Bronchial epithelial cell (primary cell): ENCODE measurements around the gene TFB1M. TPM values are rescaled to one million over a fixed set of nuclear protein-coding genes. Genes with fewer than 3 reads are reported as not detected.

Source experiments
- DNase-seq: peaks from one replicate; pipeline ENCODE4 v3.0.0-alpha.2; 2010; ENCODE audit warnings: low read depth
- FAIRE-seq: peaks from 2 replicates; lab custom pipeline; 2011; peaks lifted over from hg19 to GRCh38; lab: Jason Lieb, UNC
- H3K27me3 ChIP-seq: 2 replicates; pipeline ENCODE4 v1.5.1; 2011; ENCODE audit warnings: low read length; ENCODE audit not compliant: control insufficient read depth, insufficient read depth
- H3K36me3 ChIP-seq: 2 replicates; pipeline ENCODE4 v1.5.1; 2011; ENCODE audit warnings: low read length; ENCODE audit not compliant: control insufficient read depth, insufficient read depth
- H3K4me3 ChIP-seq: 2 replicates; pipeline ENCODE4 v1.5.1; 2011; ENCODE audit warnings: mild to moderate bottlenecking, low read depth, low read length, control low read depth
- total RNA-seq: library from RNA; depleted of rRNA; stranded (reverse); fragments of >200 nt; gene quantifications from 2 replicates; pipeline ENCODE4 v1.2.1, GENCODE V29; 2014
- TF ChIP-seq, protein P1 (sequence below): IDR thresholded peaks from 2 replicates; pipeline ENCODE4 v1.5.1; 2011; ENCODE audit warnings: mild to moderate bottlenecking, moderate library complexity, low read length, control low read depth, inconsistent platforms; ENCODE audit not compliant: insufficient read depth, severe bottlenecking

Gene TFB1M
- total RNA-seq, 1 donor from 2014 or later, result 11.6 TPM

GRCh38 chr6:155333414-155333813 is 19.1 kb upstream of the TFB1M start:
- DNase-seq (no peak), FAIRE-seq (no peak)
- no peaks in the 10 kb centered on the region for H3K27me3 ChIP-seq
- no peaks in the 10 kb centered on the region for H3K36me3 ChIP-seq
- TF ChIP-seq, protein P1, sequence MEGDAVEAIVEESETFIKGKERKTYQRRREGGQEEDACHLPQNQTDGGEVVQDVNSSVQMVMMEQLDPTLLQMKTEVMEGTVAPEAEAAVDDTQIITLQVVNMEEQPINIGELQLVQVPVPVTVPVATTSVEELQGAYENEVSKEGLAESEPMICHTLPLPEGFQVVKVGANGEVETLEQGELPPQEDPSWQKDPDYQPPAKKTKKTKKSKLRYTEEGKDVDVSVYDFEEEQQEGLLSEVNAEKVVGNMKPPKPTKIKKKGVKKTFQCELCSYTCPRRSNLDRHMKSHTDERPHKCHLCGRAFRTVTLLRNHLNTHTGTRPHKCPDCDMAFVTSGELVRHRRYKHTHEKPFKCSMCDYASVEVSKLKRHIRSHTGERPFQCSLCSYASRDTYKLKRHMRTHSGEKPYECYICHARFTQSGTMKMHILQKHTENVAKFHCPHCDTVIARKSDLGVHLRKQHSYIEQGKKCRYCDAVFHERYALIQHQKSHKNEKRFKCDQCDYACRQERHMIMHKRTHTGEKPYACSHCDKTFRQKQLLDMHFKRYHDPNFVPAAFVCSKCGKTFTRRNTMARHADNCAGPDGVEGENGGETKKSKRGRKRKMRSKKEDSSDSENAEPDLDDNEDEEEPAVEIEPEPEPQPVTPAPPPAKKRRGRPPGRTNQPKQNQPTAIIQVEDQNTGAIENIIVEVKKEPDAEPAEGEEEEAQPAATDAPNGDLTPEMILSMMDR, result no peak
- H3K4me3 ChIP-seq, result no peak overlapping the region

DNA sequence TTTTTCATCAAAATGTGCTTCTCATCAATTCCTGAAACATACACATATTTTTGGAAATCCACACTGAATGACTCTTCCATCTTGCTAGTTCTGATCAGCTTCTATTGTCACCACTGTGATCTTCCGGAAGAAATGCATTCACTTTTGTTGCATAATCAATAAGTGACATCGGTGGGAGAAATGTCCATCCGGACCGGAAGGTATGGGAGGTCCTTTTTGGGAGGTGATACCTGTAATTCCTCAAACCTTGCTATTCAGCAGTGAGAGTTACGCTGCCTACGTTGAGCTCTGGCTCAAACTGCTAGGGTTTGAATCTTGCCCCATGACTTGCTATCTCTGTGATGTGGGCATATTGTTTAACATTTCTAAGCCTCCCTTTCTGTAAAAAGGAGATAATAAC is 16.6 kb upstream of the TFB1M start:
- no peak overlapping the region for H3K4me3 ChIP-seq
- H3K27me3 ChIP-seq, result no peaks in the 10 kb centered on the region
- no peaks in the 10 kb centered on the region for H3K36me3 ChIP-seq
- no peak for DNase-seq
- FAIRE-seq, result no peak
- TF ChIP-seq, protein P1, result no peak

- DNase-seq (no peak), FAIRE-seq (peak; percentile 7)
- H3K4me3 ChIP-seq, result no peak overlapping the region
- TF ChIP-seq, protein P1, result no peak
- H3K36me3 ChIP-seq, result no peaks in the 10 kb centered on the region
- no peaks in the 10 kb centered on the region for H3K27me3 ChIP-seq
Observed at GRCh38 chr6:155330133-155330734, 15.9 kb upstream of the TFB1M start.

DNA sequence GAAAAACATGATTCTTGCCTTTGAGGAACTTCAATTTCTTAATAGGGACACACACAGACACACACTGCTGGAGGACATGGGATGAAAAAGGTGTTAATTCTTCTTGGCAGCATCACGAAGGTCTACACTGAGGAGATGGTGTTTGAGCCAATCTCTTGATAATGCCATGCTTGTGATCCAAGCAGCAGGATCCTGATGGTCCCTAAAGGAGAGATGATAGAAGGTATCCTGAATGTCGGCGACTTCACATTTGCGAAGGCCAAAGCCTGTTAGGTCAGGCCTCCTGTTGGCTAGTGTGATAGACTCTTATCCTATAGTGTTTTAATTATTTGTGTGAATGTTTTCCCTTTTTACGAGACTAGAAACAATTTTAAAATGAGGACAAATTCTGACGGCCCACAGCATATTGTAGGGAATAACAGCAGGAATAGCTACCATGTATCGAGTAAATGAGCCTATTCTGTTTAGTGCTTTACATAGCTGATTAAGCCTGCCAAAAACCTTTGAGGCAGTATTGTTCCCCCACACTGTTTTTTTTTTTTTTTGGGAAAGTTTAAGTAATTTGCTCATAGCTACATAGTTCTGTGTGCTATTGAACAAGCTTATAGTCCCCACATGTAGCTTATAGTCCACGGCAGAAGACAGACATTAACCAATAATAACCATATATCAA is 15.3 kb upstream of the TFB1M start:
- FAIRE-seq (no peak), DNase-seq (no peak)
- TF ChIP-seq, protein P1, result no peak
- Histone ChIP-seq H3K27me3 (no peaks in the 10 kb centered on the region), H3K36me3 (no peaks in the 10 kb centered on the region), H3K4me3 (no peak overlapping the region)

DNA sequence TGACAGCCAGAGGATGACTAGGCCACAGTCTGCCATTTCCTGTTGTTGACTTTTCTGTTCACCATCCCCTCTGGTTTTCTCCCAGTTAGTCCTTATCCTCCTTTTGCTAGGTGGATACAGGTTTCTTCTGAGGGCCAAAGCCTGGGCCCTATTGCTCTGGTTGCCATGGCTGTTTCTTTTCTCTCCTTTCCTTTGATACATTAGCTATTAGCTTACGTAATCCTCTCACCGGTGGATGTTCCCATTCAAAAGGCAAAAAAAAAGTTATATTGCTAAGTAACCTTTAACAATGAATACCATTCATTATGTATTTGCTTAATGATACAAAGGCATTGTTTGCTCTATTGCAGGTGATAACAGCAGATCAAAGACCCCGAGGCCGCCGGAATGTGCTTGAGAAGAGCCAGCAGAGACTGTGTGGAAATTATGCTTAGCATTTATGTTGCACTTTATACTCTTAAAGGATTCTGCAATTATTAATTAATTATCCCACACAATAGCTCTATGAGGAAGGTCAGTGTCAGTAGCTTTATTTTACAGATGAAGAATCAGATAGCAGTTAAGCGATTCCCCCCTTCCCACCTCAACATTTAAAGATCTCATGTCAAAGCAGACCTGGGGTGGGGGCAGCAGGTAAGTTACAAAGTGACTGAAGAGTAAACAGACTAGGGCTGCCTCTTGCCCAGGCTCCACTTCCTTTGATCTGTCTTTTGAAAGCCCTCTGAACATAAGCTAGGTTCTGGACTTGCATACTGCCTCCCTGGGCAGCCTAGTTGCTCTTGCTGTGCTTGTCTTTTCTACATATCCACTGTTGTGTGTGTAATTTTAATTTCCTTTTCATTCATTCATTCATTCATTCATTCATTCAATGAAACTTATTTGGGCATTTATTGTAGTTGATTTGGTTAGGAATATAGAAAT is 14.5 kb upstream of the TFB1M start:
- TF ChIP-seq, protein P1, result no peak
- Histone ChIP-seq H3K36me3 (no peaks in the 10 kb centered on the region), H3K27me3 (no peaks in the 10 kb centered on the region), H3K4me3 (no peak overlapping the region)
- FAIRE-seq (no peak), DNase-seq (no peak)
